Hindlimb muscle (tissue), 1 donor: ENCODE measurements around the gene ROS1. TPM values are rescaled to one million over a fixed set of nuclear protein-coding genes. Genes with fewer than 3 reads are reported as not detected.
"Not testable (repeated sequence)": the region's sequence is repeated elsewhere in the genome, so short reads cannot be mapped to it uniquely, and the experiment has no call there.

ENCODE experiments used
- DNase-seq: peaks from one replicate; pipeline ENCODE4 v3.0.0-alpha.2; 2013
- polyA plus RNA-seq: library from polyadenylated mRNA; unstranded; fragments of 120-200 nt; gene quantifications from one replicate; pipeline ENCODE4 v1.2.1, GENCODE V29; 2013; ENCODE audit not compliant: insufficient read length

ROS1 gene
- 0.05 TPM for polyA plus RNA-seq

- no peak for DNase-seq
These were observed at the start of gene ROS1 for GRCh38 chr6:117425431-117426153. ROS1 (minus strand) TSS chr6:117425942; CDS start chr6:117425656, 286 bp downstream.

DNA sequence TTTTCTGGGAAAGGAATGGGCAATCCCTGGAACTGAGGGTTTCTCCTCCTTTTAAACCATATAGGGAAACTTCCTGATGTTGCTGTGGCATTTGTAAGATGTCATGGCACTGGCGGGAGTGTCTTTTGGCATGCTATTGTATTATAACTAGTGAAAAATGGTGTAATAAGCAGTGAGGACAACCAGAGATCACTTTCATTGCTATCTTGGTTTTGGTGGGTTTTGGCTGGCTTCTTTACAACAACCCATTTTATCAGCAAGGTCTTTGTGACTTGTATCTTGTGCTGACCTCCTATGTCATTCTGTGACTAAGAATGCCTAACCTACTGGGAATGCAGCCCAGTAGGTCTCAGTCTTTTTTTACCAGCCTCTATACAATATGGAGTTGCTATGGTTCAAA is 47.7 kb upstream of the ROS1 start:
- DNase-seq, result no peak

DNA sequence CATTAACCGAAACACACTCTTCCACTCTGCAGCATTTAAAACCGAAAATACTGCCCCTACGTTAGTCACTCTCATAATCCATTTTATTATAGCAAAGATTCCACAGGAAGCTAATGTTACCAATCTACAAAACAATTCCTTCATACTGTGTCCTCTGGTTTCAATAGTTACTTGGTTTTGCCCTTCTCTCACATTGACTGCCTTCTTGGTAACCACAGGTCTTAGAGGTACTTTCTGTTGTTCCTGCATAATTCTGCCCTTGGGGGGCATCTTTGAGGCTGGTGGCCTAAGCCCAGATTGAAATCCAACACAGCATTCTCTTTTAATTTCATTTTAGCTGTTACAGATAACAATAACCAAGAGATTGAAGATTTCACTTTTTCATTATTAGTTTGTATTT is 46.9 kb upstream of the ROS1 start:
- DNase-seq, result no peak

DNA sequence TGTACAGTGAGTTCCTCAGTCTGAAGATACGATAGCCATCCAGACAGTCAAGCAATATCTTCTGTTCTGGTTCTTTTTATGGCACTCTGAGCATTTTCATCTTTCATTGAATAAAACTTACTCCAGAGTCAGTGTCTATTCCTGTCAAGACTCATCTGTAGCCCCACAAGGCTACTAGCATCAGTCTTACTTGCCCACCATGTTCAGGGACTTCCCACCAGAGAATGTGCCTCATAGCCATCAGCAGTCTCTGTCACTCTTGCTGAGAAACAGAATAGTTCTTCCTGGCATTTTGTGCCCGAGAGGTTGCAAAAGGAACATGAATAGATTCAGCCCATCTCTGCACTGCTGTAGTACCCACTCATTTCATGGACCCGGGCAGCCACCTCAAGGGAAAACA is 44.0 kb upstream of the ROS1 start:
- DNase-seq, result no peak

DNA sequence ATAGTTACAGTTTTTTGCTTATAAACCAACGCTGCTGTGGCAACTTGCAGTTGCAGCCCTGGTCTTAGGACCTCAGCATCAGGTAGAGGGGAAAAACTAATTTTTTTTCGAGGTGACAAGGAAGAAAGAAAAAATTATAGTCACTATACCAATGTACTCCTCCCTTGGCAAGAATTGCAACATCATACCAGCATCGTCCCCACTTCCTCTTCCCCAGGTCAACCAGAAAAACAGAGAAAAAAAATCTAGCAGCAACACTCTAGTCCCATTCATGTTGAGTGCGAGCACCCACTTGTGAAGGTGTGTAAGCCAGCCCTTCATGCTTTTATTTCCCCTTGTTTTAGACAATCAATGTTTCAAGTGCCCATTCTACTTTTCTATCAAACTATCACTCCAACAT is 43.6 kb upstream of the ROS1 start:
- no peak for DNase-seq

GRCh38 chr6:117468527-117468926 is 42.8 kb upstream of the ROS1 start:
- not testable (repeated sequence) for DNase-seq

- DNase-seq, result no peak
These were observed 42.1 kb upstream of the ROS1 start for GRCh38 chr6:117467876-117468275.

DNA sequence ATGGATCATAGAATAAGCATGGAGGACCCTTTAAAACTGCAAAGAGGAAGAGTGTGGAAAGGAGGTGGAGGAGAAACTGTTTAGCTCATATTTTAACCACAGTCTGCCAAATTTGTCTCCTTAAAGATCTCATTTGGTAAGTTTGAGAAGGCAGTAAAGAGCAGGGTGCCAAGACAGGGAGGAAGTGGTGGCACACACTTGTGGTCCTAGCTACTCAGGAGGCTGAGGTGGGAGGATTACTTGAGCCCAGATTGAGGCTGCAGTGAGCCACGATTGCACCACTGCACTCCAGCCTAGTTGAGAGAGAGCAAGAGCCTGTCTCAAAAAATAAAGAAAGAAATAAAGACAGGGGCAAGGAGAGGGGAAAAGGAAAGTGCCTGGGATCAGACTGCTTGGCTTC is 39.9 kb upstream of the ROS1 start:
- no peak for DNase-seq

- no peak for DNase-seq
These were observed 39.0 kb upstream of the ROS1 start for GRCh38 chr6:117464700-117465099.

- DNase-seq, result no peak
These were observed 38.3 kb upstream of the ROS1 start for GRCh38 chr6:117463762-117464665.

DNA sequence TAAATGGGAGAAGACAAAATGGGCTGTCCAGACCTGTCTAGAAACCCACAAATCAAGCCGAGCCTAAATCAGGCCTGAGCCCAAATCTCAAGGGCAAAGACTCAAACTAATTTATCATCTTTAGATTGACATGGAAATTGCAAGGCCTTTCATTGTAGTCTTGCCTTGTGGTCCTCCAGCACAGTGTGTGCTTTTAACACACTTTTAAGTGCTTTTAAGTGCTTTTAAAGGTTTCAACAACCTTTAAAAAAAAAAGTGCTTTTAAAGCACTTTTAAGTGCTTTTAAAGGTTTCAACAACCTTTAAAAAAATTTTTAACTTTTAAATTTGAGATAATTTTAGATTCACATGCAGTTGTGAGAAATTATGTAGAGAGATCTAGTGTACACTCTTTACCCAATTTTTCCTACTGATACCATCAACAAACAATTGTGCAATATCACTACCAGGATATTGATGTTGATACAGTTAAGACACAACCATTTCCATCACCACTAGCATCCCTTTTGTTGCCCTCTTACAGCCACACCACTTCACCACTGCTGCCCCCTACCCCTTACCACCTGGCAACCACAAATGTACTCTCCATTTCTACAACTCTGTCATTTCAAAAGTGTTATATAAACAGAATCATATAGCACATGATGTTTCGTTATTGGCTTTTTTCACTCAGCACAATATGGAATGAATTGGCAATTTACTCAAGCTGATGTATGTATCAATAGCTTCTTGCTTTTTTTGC is 33.6 kb upstream of the ROS1 start:
- DNase-seq, result no peak

GRCh38 chr6:117456998-117457397 is 31.3 kb upstream of the ROS1 start:
- no peak for DNase-seq

DNA sequence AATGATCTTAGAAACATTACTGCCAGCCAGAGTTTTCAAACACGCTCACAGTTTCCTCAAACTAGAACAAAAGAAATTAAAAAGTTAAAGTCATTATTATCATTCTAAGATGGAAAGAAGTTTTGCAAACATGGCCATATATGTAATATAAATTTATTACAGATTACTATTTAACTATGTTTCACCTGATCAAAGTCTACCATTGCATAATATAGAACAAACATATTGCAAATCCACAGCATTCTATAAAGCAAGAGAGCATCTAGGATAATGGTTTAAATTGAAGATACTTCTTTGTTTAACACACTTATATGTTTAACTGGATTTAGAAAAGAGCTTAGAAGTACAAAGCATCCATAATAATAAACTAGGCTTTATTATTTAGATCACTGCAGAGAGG is 30.5 kb upstream of the ROS1 start:
- DNase-seq, result no peak

- DNase-seq, result no peak
These were observed 25.9 kb upstream of the ROS1 start for GRCh38 chr6:117451671-117452070.

DNA sequence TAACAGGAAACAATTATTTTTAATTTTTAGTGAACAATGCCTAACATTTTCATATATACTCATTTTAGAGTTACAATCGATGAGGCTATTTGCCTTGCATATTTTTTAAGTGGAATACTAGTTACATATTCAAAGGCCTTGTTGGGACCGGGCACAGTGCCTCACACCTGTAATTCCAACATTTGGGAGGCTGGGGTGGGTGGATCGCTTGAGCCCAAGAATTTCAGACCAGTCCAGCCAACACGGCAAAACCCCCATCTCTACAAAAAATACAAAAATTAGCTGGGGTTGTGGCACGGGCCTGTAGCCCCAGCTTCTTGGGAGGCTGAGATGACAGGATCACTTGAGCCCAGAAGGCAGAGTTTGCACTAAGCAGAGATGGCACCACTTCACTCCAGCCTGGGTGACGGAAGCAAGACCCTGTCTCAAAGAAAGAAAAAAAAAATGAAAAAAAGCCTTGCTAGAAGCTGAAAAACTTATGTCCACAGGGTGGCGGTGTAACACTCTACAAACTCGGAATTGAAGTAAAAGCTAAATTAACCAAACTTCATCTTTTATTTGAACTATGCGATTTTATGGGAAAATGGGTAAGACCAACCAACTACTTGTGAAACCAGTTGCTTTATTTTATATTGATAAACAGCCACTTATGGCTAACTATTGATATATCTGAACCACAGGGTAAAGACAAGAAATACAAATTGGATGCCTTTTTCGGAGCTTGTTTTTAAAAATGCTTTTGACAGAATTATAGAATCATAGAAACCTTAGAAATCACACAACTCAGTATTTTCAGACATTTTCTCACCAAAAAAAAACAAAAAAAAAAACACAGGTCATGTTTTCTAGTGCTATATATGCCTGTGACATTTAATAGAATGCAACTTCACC is 24.1 kb upstream of the ROS1 start:
- DNase-seq, result peak; percentile 56

- no peak for DNase-seq
These were observed 23.2 kb upstream of the ROS1 start for GRCh38 chr6:117448732-117449485.

- no peak for DNase-seq
These were observed 22.3 kb upstream of the ROS1 start for GRCh38 chr6:117448011-117448410.

GRCh38 chr6:117446861-117447260 is 21.1 kb upstream of the ROS1 start:
- DNase-seq, result no peak

DNA sequence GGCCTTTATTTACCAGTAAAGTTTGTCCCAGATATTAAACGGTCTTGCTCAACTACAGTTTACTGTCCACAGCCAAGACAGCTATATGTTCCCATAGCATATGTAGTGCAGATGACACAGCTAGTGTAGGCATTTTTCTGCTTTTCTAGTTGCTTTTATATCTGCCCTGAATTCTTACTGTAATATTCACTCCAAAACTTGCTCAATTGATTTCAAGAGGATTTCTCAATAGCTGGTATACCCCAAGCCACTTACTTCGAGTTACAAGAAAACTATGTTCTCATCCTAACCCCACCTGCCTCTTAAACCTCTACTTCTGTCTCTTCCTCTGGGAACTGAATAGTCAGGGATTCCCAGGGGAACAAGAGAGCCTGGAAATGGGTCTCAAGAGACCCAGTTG is 18.9 kb upstream of the ROS1 start:
- DNase-seq, result no peak

- not testable (repeated sequence) for DNase-seq
These were observed 16.6 kb upstream of the ROS1 start for GRCh38 chr6:117442313-117442712.

- DNase-seq, result no peak
These were observed 16.1 kb upstream of the ROS1 start for GRCh38 chr6:117441824-117442264.
